ENCODE data around the gene ZBTB7C. TPM values are rescaled to one million over a fixed set of nuclear protein-coding genes. Genes with fewer than 3 reads are reported as not detected.

The ZBTB7C gene
- total and polyA plus RNA-seq, 2 of the 8 experiments (the other 6 are each of a cell fraction or from before 2014, with no cell fraction given) = 0.15 to 0.45 TPM

DNA sequence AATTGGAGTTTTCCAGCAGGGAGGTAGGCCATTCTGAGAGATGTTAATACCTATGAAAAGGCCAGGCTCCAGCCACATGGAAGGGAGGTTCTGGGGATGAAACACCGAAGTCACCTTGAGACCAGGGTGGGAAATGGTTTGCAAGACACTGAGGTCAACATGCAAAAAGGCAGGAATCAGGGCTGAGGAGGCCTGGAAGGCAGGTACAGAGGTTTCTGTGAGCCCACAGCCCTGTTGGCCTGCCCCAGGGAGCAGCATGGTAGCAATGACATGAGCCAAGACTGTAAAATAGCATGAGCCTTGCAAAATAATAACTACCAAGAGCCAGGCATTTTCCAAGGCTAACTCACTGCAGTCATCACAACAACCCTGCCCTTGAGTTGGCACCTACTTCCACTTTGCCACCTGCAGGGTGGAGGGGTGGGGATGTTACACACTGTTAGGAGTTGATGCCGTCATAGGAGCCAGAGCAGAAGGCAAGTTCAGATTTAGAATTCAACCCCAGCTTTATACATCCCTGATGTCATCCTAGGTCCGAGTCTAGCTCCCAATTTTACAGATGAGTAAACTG, 61.3 kb downstream of the ZBTB7C start:
- Histone ChIP-seq H3K4me2 (ENCODE audit: insufficient read depth in 1 of 2, low read depth in 2 of 2, low read length in 2 of 2) (no peak overlapping the region), H3K4ac (replicated peaks; ENCODE audit: insufficient read length, low read depth, low read length) (no peak overlapping the region), H2BK12ac (ENCODE audit: low read depth, low read length) (no peak overlapping the region), H4K20me1 (replicated peaks in 1 of 2; ENCODE audit: control insufficient read depth in 1 of 2, insufficient read depth in 2 of 2, low read length in 2 of 2) (no peaks in the 10 kb centered on the region), H4K91ac (replicated peaks; ENCODE audit: insufficient read length, low read length) (no peak overlapping the region), H2AFZ (ENCODE audit: low read length) (no peak overlapping the region), H3K9me3 (ENCODE audit: insufficient read depth in 2 of 2, low read depth in 1 of 2, low read length in 1 of 2) (no peaks in the 10 kb centered on the region), H4K5ac (ENCODE audit: insufficient read length, low read depth, low read length) (no peak overlapping the region), H3K79me2 (ENCODE audit: control insufficient read depth in 1 of 2, insufficient read depth in 2 of 2, low read length in 2 of 2) (no peaks in the 10 kb centered on the region), H3K56ac (replicated peaks; ENCODE audit: insufficient read length, low read depth, low read length) (no peak overlapping the region), H4K8ac (ENCODE audit: extremely low read depth, insufficient read depth, low read length) (no peak overlapping the region), H3K27me3 (replicated peaks in 1 of 4; ENCODE audit: control insufficient read depth in 3 of 4, extremely low read depth in 1 of 4, insufficient read depth in 3 of 4, low read length in 3 of 4) (no peaks in the 10 kb centered on the region), H2BK5ac (ENCODE audit: low read depth, low read length) (no peak overlapping the region), H2BK120ac (replicated peaks; ENCODE audit: low read depth, low read length) (no peak overlapping the region), H3K4me1 (replicated peaks in 1 of 4; ENCODE audit: control insufficient read depth in 3 of 4, insufficient read depth in 4 of 4, low read length in 3 of 4) (peaks cover 0 to 4% (median 2%) of the 10 kb centered on the region in 4 experiments; a peak in 2 of 7 replicates), H3K23me2 (ENCODE audit: low read depth, low read length) (no peaks in the 10 kb centered on the region; the same call in 1 of the 2 replicates), H3K4me3 (ENCODE audit: extremely low read depth in 1 of 4, insufficient read depth in 2 of 4, low read depth in 3 of 4, low read length in 4 of 4) (no peak overlapping the region), H3K14ac (ENCODE audit: insufficient read length) (no peak overlapping the region), H2BK15ac (ENCODE audit: low read length) (no peak overlapping the region), H3K23ac (ENCODE audit: insufficient read length) (no peak overlapping the region), H3K79me1 (ENCODE audit: low read depth, low read length) (no peaks in the 10 kb centered on the region), H3K36me3 (ENCODE audit: control insufficient read depth in 2 of 4, insufficient read depth in 4 of 4, low read length in 3 of 4) (no peaks in the 10 kb centered on the region), H2BK20ac (ENCODE audit: low read length) (no peak overlapping the region), H3K9ac (replicated peaks in 1 of 4; ENCODE audit: extremely low read depth in 1 of 4, low read depth in 3 of 4, low read length in 3 of 4) (no peak overlapping the region), H3K18ac (ENCODE audit: extremely low read depth, low read length) (no peak overlapping the region), H3K27ac (ENCODE audit: low read depth, low read length) (no peak overlapping the region), H2AK5ac (ENCODE audit: low read depth, low read length) (no peak overlapping the region)
- ChIA-PET CTCF (ENCODE audit: partially characterized antibody) (interaction anchor here (1.2 kb wide), 1 partner anchor 116 kb away, joined by 4 read pairs; no protein-coding TSS in a partner anchor), POLR2A (ENCODE audit: partially characterized antibody) (no interaction called here)
- FAIRE-seq = no peak
- WGBS, 2 experiments (ENCODE audit: extremely low coverage in 1 of 2, insufficient coverage in 1 of 2, insufficient read length in 1 of 2, insufficient replicate concordance in 2 of 2, low coverage in 1 of 2, low lambda C conversion rate in 2 of 2, missing lambda C conversion rate in 1 of 2) = 87% methylated on average over 3 of the region's 3 CpGs; no CpG with 5 or more reads in 1 of the 2 experiments
- DNase-seq (ENCODE audit: low read depth in 1 of 2, low spot score in 2 of 2) = no peak
- TF ChIP-seq YY1 (IDR thresholded peaks at IDR 0.05; ENCODE audit: low read depth, low read length) (no peak), CBX5 (IDR thresholded peaks at IDR 0.05; ENCODE audit: low read depth, low read length) (no peak), SIN3A (conservative IDR thresholded peaks at IDR 0.05 in 1 of 2, IDR thresholded peaks at IDR 0.05 in 1 of 2; ENCODE audit: low read depth in 1 of 2, low read length in 2 of 2) (no peak), RNF2 (IDR thresholded peaks at IDR 0.05; ENCODE audit: borderline replicate concordance, low read depth, low read length, missing control alignments, poor library complexity, severe bottlenecking) (no peak), RFX5 (IDR thresholded peaks at IDR 0.05; ENCODE audit: borderline replicate concordance, low read depth, low read length) (no peak), BRCA1 (IDR thresholded peaks at IDR 0.05; ENCODE audit: low read depth, low read length) (no peak), POU5F1 (IDR thresholded peaks at IDR 0.05; ENCODE audit: low read depth, low read length) (no peak), EP300 (IDR thresholded peaks at IDR 0.05; ENCODE audit: borderline replicate concordance in 1 of 2, low read depth in 2 of 2, low read length in 2 of 2) (no peak), SIRT6 (IDR thresholded peaks at IDR 0.05; ENCODE audit: low read length) (no peak)
- TF ChIP-seq, protein P1, sequence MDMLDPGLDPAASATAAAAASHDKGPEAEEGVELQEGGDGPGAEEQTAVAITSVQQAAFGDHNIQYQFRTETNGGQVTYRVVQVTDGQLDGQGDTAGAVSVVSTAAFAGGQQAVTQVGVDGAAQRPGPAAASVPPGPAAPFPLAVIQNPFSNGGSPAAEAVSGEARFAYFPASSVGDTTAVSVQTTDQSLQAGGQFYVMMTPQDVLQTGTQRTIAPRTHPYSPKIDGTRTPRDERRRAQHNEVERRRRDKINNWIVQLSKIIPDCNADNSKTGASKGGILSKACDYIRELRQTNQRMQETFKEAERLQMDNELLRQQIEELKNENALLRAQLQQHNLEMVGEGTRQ (IDR thresholded peaks at IDR 0.05; ENCODE audit: low read length) = no peak
- TF ChIP-seq, protein P2, sequence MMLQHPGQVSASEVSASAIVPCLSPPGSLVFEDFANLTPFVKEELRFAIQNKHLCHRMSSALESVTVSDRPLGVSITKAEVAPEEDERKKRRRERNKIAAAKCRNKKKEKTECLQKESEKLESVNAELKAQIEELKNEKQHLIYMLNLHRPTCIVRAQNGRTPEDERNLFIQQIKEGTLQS (IDR thresholded peaks at IDR 0.05; ENCODE audit: insufficient read depth, low read depth, low read length) = no peak
